ENCODE measurements around the gene TMEM120B.
"Not testable (repeated sequence)": the region's sequence is repeated elsewhere in the genome, so short reads cannot be mapped to it uniquely, and the experiment has no call there.

Gene TMEM120B

DNA sequence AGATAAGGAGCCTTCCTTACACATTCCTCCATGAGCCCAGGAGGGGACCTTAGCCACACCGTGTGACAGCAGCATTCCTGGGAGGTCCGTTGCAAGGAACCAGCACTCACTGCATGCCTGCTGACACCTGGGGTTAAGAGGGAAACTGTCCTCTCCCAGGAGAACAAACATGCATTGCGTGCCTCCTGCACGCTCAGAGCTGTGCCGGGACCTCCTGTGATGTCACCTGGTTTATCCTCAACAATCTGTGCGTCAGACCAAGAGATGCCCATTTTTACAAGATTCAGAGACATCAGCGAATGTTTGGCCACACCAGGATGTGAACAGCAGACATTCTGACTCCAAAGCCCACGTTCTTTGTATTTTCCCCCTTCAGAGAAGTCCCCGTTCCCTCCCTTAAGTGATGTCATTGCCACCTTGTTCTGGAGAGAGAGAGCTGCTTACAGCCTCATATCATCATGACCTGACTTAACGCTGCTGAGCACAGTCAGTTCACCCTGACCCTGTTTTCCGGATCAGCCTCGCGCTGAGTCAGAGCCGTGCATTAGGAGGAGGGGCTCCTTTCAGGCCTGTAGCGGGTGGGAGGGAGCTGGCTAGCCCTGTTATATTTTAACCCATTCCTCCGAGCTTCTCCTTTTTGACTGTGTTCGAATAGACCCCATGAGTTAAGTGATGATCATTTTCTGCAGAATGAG is 36.2 kb downstream of the TMEM120B start:
- DNase-seq, result peak; percentile 91

DNA sequence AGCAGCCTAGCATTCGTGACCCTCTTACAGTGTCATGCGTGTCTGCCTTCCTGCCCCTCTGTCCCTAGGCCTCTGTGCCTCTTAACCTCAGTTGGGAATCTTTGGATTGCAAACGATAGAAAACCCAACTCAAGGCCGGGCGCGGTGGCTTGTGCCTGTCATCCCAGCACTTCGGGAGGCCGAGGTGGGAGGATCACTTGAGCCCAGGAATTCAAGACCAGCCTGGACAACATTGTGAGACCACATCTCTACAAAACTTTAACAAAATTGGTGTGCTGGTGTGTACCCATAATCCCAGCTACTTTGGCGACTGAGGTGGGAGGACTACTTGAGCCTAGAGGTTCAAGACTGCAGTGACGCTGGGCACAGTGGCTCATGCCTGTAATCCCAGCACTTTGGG is 36.7 kb downstream of the TMEM120B start:
- no peak for DNase-seq

DNA sequence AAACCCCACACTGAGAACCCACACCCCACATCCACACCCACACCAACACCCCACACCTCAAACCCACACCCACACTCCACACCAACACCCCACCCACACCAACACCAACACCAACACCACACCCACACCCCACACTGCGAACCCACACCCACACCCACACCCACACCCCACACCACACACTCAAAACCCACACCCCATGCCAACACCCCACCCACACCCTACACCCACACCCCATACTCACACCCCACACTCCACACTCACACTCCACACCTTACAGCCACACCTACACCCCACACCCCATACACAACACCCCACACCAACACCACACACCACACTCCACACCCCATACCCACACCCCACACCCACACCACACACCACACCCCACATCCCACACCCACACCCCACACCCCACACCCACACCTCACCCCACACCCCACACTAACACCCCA is 38.0 kb downstream of the TMEM120B start:
- DNase-seq, result no peak

DNA sequence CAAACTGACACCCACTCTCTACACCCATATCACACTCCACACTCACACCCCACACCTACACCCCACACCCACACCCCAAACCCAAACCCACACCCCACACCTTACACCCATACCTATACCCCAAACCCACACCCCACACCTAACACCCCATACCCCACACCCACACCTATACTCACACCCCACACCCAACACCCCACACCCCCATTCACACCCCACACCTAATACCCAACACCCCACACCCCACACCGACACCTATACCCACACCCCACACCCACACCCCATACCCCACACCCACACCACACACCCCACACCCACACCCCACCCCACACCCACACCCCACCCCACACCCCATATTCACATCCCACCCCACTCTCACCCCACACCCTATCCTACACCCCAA is 38.5 kb downstream of the TMEM120B start:
- DNase-seq, result no peak

DNA sequence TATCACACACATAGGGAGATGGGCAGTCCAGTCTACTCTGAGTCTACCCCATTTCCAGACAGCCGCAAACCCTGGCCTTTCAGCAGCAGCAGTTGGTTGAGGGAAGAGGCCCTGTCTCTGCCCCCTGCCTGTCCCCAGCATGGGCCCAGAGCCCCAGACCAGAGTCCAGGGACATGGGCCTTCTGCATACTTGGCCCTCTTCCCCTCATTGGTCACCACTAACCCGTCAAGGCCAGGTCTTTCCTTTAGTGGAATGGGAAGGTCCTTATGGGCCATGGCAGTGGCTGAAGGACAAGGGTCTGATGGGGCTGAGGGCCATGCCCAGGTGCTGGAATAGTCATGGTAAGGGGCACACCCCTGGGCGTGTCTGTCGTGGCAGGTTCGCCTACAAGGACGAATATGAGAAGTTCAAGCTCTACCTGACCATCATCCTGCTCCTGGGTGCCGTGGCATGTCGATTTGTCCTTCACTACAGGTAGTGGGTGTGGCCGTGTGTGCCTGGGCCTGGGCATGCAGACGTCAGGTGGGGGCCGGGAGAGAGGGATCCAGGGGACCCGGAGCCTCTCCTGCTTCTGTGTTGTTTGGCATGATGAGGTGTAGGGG is 39.3 kb downstream of the TMEM120B start:
- no peak for DNase-seq

DNA sequence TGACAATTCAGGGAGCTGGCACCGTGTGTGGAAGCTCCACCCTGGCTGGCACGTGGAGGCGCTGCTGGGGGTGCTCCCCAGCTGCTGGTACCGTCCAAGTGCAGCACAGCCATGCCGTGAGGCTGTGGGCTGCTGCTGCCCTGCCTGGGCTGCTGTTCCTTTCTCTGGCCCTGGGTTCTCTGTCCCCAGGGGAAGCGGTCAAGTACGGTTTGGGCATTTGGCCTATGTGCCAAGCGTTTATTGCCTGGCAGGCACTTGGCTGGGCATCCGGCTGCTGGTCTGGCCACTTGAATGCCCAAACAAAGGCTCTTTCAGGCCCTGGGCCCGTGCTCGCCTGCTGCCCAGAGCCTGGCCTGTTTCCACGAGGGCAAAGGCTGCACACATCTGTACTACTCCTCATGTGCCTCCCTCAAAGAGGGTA is 41.3 kb downstream of the TMEM120B start:
- no peak for DNase-seq

DNA sequence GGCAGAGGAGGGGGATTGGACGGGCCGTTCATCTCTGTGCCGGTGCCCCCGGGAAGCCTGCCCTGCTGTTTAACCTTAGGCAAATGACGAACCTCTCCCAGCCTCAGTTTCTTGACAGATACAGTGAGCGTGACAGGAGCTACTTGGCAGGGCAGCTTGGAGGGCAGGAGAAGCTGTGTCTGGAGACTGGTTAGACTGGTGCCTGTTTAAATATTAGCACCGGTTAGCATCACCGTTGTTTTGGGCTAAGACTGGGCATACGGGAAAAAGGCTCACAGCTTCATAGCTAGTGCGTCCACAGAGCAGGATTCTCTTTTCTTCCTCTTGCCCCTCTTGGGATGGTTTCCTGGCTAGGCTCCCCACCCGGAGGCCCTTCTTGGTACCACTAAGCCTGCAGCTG is 42.3 kb downstream of the TMEM120B start:
- DNase-seq, result no peak

DNA sequence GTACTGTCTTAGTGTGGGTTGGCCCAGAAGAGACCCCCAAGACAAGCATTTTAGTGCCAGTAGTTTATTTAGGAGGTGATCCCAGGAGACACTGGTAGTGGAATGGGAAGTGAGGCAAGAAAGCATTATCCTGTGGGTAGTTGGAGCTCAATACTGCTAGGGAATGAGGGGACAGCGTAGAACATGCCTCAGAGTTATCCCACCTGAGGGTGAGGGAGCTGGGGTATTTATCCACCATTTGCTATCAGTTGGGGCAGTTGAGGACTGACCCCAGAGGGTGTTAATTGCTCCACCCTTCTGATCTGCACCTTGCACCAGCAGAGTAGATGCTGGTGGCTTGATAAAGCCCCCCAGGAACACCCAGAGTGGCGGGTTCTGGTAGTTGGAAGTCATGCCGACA is 43.0 kb downstream of the TMEM120B start:
- no peak for DNase-seq

DNA sequence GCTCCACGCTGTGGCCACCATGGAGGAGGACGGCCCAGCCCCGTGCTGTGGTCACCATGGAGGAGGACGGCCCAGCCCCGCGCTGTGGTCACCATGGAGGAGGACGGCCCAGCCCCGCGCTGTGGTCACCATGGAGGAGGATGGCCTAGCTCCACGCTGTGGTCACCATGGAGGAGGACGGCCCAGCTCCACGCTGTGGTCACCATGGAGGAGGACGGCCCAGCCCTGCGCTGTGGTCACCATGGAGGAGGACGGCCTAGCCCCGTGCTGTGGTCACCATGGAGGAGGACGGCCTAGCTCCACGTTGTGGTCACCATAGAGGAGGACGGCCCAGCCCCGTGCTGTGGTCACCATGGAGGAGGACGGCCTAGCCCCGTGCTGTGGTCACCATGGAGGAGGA is 46.0 kb downstream of the TMEM120B start:
- DNase-seq, result not testable (repeated sequence)

DNA sequence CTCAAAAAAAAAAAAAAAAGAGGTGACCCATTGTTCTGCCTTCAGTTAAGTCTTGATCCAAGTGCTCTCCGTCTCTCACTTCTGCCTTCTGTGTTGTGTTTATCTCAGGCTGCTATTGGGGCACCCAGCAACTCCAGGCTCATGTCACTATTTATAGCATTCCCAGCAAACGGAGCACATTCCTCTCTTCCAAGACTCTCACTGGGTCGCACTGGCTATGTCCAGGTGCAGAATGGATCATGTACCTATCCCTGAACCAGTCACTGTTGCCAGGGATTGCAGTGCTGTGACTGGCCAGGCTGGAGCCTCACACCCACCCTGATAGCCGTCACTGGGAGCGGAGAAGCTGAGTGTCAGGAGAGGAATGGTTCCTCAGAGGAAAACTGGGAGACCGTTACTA is 49.7 kb downstream of the TMEM120B start:
- DNase-seq, result no peak

DNA sequence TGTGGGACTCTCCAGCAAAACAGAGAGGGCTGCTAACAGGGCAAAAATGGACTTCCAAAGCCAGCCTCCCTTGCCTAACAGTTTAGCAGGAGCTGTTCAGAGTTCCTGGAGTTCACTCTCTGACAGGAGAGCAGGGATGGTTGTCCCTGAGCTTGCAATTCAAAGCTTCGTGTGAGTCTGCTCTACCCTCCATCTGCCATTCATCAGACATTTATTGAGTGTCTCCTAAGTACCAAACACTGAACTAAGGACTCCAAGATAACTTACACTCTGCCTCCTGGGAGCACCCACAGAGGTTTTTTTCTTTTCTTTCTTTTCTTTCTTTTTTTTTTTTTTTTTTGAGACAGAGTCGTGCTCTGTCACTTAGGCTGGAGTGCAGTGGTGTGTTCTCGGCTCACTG is 52.3 kb downstream of the TMEM120B start:
- DNase-seq, result no peak

DNA sequence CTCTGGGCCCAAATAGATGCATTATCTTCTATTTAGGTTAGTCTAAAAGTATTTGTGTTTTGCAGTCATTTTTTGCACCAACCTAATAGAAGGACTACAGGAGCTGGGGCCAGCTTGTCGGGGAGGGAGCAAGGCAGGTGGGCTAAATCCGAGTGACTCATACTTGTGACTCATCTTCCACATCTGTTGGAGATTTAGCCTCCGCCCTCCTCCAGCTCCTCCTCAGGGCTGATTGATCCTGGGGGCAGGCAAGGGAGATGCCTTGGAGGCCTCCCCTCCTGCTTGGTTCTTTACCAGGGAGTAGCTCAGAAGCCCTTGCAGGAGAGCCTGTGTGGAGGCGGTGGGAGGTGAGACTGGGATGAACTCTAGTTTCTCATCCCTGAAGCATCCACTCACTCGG is 53.0 kb downstream of the TMEM120B start:
- DNase-seq, result peak; percentile 91

DNA sequence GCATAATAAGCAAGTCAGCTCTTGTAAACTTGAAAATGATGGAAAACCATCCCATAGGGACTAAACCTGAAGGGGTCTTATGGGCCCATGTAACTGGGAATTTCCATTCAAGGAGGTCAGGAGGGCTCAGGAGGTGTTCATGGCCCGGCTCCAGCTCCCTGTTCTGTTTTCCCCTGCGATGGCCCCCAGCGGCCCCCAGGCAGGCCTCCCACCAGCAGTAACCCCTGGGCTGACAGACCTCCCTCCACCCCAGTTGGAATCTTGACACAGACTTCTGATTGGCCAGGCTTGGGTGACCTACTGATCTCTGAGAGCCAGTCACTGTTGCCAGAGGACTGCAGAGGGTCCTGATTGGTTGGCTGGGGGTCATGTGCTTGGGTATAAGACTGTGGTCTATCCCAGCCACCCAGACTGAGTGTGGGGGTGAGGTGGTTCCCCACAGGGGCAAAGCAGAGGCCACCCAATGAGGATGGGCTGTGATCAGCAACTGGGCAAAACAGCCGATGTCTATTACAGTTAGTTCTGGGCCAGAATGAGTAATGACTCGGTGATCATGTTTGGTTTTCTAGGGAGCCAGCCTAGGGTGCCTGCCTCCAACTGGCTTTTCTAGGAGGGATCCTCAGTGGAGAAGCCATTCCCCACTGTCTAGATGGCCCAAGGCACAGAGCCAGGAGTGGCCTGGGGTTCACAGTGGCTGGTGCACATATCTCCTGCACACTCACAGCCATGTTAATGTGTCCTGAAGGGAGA is 53.9 kb downstream of the TMEM120B start:
- DNase-seq, result no peak

DNA sequence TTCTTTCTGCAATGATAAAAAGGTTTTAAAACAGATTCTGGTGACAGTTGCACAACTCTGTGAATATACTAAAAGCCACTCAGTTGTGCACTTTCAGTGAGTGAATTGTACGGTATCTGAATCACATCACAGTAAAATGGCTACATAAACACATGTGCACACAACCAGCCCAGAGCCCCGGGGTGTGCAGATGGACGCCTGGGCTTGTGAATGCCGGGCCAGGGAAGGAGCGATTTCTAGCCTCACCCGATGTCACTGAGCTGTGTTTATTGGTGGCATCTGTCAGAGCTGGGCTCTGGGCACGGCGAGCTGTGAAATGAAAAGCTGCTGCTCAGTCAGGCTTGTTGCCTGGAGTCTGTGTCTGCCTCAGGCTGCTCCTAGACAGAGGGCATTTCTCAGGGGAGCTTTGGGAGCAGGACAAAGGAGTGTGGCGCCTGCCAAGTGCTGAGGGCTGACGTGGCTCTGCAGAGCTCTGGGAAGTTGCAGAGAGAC is 55.0 kb downstream of the TMEM120B start:
- DNase-seq, result peak; percentile 69

DNA sequence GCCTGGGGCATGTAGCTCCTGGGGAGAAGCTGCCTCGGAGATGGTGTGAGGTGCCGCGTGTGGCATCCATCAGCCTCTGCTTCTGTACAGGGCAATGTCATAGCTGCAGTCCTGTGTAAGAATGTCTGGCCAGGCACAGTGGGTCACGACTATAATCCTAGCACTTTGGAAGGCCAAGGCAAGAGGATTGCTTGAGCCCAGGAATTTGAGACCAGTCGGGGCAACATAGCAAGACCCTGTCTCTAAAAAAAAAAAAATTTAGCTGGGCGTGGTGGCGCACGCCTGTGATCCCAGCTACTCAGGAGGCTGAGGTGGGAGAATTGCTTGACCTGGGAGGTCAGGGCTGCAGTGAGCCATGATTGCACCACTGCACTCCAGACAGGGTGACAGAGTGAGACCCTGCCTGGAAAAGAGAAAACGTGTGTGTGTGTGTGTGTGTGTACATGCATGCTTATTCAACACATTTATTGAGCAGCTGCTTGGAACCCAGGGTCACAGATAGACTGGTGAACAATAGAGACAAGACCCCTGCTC is 56.8 kb downstream of the TMEM120B start:
- no peak for DNase-seq

DNA sequence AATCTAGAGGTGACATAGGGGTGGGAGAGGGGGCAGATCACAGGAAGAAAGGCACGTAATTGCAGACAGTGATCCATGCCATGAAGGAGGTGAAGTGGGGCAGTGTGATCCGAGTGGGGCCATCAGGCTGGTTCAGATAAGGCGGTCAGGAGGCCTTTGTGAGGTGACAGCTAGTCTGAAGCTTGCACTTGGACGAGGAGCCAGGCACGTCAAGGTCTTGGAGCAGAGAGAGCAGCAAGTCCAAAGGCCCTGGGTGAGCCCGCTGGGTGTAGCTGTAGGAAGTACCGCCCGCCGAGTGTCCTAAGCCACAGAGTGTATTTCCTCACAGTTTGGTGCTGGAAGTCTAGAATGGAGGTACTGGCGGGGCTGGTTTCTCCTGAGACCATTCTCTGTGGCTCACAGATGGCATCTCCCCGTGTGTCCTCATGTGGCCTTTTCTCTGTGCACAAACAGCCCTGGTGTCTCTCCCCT is 57.3 kb downstream of the TMEM120B start:
- no peak for DNase-seq

DNA sequence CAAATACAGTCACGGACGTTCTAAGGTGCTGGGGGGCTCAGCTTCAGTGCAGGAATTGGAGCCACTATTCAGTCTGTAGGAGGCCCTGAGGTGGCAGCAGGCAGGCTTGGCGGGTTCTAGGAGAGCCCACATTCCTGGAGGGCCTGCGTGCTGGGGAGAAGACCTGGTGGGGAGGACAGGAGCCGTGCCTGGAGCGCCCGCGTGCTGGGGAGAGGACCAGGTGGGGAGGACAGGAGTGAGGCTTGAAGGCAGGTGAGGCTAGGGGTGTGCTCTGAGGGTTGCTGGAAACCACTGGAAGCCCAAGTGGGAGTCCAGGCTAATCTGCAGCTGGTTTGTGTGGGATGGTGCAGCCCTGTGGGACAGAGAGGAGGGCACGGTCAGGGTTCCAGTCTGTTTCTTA is 57.8 kb downstream of the TMEM120B start:
- no peak for DNase-seq

DNA sequence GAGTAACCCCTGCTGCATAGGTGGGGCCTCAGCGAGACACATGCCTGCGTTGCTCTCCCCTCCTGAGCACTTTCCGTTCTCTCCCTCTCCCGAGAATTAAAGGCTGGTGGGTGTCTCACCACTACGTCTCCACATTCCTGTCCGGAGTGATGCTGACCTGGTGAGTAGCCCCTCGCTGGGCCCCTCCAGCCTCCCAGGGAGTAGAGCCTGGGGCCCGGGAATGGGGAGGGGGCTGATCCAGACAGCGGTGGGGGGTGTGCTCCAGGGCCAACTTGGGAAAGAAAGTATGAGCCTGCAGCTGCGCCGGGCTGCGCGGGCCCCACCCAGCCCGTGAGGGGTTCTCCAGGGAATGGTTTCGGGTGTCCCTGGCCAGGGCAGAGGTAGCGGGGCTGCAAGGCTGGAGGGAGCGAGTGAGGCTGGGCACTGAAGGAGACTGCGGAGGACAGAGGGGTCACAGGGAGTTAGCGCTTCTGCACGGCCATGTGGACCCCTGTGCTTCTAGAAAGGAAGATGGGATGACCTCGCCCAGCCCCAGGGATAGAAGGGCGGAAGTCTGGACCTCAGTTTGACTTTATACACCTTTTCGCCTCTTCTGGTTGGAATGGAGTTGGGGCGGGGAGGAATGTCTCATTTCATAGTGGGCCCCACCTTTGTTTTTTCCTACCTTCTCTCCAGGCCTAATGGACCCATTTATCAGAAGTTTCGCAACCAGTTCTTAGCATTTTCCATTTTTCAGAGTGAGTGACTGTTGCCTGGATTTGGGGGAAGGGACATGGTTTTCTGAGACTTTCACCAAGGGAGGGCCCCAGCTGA is 58.5 kb downstream of the TMEM120B start:
- no peak for DNase-seq

DNA sequence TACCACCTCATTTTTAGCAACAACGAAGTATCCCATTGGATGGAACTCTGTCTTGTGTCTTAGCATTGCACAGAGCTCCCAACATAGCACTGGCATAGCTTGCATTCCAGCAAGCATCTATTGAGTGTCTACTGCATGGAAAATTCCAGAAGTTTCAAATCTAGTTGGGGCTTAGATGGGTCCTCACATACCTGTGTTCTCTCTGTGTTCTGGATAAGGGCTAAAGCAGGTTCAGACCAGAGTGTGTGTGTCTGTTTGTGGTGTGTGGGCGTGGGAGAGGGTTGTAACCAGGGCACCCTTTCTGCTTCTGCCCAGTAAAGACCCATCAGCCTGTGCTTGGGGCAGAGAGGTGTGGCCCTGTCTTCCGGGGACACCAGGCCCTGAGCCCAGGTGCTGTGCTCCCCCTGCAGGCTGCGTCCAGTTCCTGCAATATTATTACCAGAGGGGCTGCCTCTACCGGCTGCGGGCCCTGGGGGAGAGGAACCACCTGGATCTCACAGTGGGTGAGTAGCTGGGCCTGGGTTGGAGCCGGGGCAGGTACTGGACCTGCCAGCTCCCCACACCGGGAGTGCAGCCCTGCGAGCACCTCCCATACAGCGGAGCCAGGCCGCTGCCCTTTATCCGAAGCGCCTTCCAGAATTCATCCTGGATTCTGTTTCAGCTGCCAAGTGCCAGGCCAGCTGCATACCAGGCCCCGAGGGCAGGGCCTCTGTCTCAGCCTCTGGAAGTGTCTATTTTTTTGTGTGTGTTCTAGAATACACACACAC is 60.6 kb downstream of the TMEM120B start:
- DNase-seq, result peak; percentile 54

DNA sequence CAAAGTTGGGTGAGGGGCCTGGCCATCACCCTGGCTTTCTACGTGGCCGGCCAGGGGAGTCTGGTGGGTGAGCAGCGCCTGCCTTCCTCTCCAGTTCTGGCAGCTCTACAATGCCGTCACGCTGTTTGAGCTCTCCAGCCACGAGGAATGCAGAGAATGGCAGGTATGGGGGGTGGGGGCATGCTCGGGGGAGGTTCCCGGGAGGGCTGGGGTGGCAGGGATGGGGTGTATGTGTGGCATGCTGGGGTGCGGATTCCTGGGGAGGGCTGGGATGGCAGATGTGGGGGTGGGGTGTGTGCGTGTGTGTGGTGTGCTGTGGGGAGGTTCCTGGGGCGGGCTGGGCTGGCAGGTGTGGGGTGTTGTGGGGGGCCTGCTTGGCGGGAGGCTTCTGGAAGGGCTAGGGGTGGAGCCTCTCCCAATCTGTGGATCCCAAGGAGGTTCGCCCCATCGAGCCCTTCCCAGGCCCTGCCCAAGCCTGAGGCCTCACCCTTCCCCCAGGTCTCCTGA is 62.5 kb downstream of the TMEM120B start:
- no peak for DNase-seq

DNA sequence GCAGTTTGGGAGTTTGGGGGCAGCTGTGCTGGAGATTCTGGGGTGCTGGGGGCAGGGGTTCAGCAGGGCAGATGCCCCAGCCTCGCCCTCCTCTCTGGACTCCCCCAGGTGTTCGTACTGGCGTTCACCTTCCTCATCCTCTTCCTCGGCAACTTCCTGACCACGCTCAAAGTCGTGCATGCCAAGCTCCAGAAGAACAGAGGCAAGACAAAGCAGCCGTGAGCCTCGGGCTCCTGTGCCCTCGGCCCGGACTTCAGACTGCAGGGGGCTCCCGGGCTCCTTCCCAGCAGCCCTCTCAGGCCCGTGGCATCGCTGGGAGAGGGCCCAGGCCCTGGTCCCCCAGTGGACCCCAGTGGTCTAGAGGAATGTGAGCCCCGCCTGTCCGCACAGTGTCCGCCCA is 62.9 kb downstream of the TMEM120B start:
- no peak for DNase-seq
